Hematopoietic multipotent progenitor cell treated with erythropoietin and hydrocortisone succinate and interleukin-3 and kit ligand, for 15 days (in vitro differentiated cells): Measurements from ENCODE around the gene SLC2A13.
"Not testable (repeated sequence)": the region's sequence is repeated elsewhere in the genome, so short reads cannot be mapped to it uniquely, and the experiment has no call there.

ENCODE experiments used
- DNase-seq: peaks from one replicate; pipeline ENCODE4 v3.0.0-alpha.2; 2015; ENCODE audit warnings: low spot score

The SLC2A13 gene

GRCh38 chr12:40038619-40039018 lies 67.3 kb downstream of the SLC2A13 start:
- DNase-seq, result no peak

DNA sequence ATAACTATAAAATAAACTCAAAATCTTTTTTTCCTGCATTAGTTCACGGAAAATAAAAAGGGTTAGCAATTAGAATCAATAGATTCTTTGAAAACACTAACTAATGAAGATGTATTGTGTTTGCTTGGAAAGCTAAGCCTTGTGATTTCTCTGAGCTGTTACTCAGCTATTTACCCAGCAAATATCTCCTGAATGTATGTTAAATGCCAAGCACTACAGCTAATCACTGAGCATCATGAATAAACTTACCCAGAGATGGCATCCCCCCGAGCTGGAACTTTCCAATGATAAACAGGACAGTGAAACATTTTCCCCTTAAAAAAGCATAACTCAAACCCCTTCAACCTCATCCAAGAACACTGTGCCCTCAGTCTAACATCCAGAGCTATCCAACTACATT lies 71.2 kb downstream of the SLC2A13 start:
- no peak for DNase-seq

- DNase-seq, result no peak
Measured at GRCh38 chr12:40034156-40034555, 71.7 kb downstream of the SLC2A13 start.

DNA sequence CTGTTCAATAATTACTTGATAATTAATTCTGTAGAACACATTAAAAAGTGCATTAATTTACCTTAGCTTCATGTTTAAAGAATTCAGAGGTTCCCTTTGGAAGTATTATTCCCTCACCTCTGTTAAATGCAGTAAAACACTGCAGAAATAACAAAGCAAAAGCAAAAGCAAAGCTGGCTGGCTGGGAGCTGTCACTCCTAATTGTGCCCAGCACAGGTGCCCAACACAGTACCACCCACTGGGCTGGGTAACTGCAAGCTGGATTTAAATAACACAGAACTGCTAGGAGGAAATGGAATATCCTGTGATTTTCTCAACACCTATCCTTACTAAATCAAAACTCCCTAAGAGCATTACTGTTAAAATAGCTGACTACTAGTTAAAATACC lies 72.6 kb downstream of the SLC2A13 start:
- no peak for DNase-seq

DNA sequence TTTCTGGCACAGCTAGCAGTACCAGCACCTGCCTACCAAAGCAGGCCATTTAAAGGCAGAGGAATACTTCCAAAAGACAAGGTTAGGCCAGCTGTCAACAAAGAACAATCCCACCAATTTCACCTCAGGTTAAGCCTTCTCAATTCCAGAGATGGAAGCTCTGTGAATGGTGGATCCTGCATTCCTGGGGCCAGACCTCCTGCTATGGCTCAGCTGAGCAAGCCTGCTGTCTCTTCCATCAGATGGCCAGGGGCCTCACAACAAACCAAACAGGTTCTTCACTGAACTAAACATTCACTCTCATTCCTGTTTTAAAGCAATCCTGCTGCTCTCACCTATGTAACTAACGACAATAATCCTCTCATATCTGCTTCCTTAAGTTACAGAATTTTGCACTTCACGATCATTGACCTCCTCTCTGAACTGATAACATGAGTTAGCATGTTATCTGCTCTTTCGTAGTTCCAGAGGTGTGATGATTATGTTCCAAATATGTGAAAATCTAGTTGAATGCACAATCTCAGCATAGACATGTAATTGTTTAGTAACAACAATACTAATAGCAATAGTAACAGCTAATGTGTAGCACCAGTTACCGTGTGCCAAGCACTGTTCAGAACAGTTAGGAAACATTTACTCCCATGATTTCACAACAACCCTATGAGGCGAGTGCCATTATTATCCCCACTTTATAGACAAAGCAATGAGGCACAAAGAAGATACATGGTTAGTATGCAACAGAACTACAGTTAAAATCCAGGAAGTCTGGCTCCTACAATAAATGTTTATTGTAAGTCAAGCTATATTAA lies 73.2 kb downstream of the SLC2A13 start:
- DNase-seq, result no peak

GRCh38 chr12:40031965-40032364 lies 73.9 kb downstream of the SLC2A13 start:
- DNase-seq, result no peak

GRCh38 chr12:40030970-40031369 lies 74.9 kb downstream of the SLC2A13 start:
- not testable (repeated sequence) for DNase-seq

DNA sequence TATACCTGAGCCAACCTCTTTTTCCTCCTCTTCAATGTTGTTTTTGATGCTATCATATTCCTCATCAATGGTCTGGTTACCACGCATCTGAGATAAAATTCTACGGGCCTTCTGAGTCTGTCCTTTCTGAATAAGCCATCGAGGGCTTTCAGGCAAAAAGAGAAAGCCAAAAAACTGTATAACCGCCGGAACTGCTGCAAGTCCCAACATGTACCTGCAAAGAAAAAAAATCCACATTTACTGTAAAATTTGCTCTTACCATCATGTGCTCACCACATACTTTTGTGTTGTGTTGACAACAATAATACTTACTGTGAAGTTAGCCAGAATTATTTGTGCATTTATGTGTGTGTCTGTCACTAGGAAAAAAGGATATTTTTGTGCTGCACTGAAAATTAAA lies 77.6 kb downstream of the SLC2A13 start:
- no peak for DNase-seq

DNA sequence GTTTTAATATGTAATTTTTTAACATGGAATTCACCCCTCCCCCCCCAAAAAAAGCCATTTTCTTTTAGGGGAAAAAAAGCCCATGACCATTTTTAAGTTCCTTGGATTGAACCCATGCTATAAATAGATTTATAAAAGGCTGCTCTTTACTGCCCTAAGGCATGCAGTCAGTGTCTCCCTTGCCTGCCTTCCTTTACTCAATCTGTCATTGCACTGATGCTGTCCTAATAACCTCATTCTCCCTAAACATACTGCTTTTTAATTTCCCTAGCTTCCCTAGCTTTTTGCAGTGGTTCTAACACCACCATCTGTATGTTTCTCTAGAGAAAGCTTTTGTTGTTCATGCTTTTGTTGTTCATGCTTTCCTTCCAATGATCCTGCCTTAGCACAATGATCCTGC lies 83.0 kb downstream of the SLC2A13 start:
- DNase-seq, result no peak

GRCh38 chr12:40020261-40020691 lies 85.6 kb downstream of the SLC2A13 start:
- no peak for DNase-seq

GRCh38 chr12:40017488-40017887 lies 88.4 kb downstream of the SLC2A13 start:
- DNase-seq, result no peak

DNA sequence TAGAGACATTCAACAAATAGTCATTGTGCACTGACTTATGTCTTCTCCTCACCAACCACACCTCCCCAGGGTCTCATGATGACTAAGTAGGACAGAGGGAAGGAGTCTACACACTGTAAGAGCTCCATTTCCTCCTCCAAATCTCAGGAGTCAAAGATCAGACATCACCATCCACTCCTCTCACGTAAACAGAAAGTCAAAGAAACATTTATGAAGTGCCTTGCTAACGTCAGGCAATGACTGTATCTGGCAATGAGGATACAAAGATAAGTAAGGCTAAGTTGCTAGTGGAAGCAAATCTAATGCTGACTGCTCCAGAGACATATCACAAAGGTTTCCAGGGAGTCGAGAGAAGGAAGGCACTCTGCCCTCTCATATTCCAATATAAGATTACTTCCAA lies 88.9 kb downstream of the SLC2A13 start:
- DNase-seq, result no peak

DNA sequence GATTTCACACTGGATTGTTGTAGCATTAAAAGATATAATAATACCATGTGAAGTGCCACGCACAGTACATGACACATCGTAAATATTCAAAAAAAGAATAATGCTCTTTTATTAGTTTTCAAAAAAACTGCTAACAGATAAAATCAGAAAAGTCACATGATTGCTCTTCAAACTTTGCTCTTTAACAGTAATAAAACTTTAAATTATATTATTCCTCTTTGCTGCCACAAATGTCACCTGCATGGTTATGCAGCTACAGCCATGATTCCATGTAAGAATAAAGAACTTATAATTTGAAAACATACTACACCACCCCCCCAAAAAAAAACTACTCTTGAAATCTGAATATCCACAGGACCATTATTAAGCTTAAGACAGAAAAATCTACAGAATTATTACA lies 90.0 kb downstream of the SLC2A13 start:
- no peak for DNase-seq

DNA sequence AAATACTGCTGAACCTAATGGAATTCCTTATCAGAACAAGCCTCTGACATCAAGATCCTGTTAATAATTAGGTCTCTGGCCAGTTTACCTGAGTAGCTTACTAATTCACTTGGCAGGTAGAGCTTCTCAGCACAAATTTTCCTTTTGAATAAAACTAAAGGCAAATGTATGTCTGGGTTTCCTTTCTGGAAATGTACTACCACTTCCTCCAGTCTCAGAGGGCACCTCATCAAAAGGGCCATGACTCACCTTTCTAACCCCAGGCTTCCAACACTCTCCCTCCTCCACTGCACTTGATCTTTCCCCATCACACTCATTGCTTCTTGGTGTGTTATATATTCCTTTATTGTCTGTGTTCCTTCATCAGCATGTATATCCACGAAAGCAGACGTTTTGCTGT lies 90.5 kb downstream of the SLC2A13 start:
- no peak for DNase-seq

- DNase-seq, result no peak
Measured at GRCh38 chr12:40013847-40014246, 92.0 kb downstream of the SLC2A13 start.

- DNase-seq, result no peak
Measured at GRCh38 chr12:40013292-40013691, 92.6 kb downstream of the SLC2A13 start.

- DNase-seq, result no peak
Measured at GRCh38 chr12:40012711-40013110, 93.2 kb downstream of the SLC2A13 start.

- DNase-seq, result no peak
Measured at GRCh38 chr12:40011775-40012129, 94.1 kb downstream of the SLC2A13 start.

DNA sequence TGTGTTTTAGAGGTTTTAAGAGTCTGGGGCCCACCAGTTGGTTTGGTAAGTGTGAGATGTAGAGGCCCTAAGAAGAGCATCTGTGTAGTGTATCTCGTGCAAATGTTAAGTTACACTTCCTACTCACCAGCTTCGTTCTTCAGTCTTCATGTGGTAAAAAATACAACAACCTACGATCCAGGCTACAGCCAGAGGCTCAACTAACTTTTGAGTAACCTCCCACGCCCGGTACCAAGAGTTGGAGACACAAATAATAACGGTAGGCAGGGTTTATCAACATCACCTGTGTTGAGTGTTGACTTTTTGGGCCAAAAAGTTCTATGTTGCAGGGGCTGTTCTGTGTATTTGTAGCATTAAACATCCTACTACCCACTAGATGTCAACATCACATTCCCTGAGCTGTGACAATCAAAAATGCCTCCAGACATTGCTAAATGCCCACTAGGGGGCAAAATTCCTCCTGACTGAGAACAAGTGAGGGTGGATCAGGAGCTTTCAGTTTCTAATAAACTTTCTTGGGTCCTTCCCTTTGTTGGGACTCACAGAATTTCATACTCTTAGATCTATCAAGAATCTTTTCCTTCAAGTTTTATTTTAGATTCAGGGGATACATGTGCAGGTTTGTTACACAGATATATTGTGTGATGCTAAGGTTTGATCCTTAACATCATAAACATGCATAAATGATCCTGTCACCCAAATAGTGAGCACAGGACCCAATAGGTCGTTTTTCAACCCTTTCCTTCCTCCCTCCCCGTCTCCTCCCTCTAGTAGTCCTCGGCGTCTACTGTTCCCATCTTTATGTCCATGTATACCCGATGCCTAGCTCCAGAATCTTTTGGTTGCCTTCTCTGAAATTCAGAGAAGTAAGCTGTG lies 94.7 kb downstream of the SLC2A13 start:
- peak; percentile 69 for DNase-seq

- DNase-seq, result no peak
Measured at GRCh38 chr12:40002178-40003169, 103.4 kb downstream of the SLC2A13 start.

GRCh38 chr12:40001406-40001805 lies 104.5 kb downstream of the SLC2A13 start:
- no peak for DNase-seq

DNA sequence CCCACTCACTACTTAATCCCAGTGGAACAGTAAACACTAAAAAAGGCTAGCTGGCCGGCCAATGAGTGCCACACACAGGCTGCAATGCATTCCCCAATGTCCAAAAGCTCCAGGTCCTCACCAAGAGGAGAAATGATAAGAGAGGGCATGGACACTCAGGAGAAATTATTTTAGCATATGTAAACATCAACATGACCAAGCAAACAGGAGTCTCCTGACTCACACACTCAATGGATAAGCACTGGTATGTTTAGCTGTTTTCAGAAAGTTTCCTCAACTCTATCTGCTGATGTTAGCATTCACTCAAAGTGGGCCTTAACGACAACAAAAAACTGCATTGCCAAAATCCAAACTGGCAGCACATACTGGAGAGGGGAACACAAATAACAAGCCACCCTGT lies 105.0 kb downstream of the SLC2A13 start:
- DNase-seq, result no peak
